ENCODE measurements around the gene CLDN9. TPM values are rescaled to one million over a fixed set of nuclear protein-coding genes. Genes with fewer than 3 reads are reported as not detected.

The CLDN9 gene
- polyA plus RNA-seq, 2 of the 4 experiments (the other 2 are of a cell fraction), result 0.03 to 0.06 TPM

- DNase-seq (ENCODE audit: low read depth in 1 of 2, low spot score in 1 of 2) (no peak), FAIRE-seq (no peak), ATAC-seq (no peak)
- Histone ChIP-seq H3K4me1 (peaks cover 10% of the 10 kb centered on the region), H3K4me2 (no peak overlapping the region), H3K4me3 (no peak overlapping the region), H3K27ac (no peak overlapping the region), H3K9me3 (no peaks in the 10 kb centered on the region)
- WGBS (ENCODE audit: missing lambda C conversion rate), result 81% methylated on average over 19 of the region's 19 CpGs
- POLR2A ChIA-PET, result no interaction called here
- CTCF ChIA-PET, result interaction anchor here (1.3 to 12.4 kb wide), 4 partner anchors 25 to 73 kb away, joined by 3 to 186 read pairs (median 6); partner anchors contain the start of gene ZNF213
- TF ChIP-seq HOXB13 (CRISPR knock-in tag; IDR thresholded peaks at IDR 0.05; ENCODE audit: low read depth) (no peak), MAZ (IDR thresholded peaks at IDR 0.05; ENCODE audit: borderline replicate concordance, low read depth, low read length) (no peak), TP53 (CRISPR knock-in tag; IDR thresholded peaks at IDR 0.05) (no peak), RCOR1 (IDR thresholded peaks at IDR 0.05; ENCODE audit: low read depth, low read length) (no peak), CHD2 (IDR thresholded peaks at IDR 0.05; ENCODE audit: low read length, partially characterized antibody) (no peak), TFCP2L1 (CRISPR knock-in tag; IDR thresholded peaks at IDR 0.05) (no peak), RFX5 (IDR thresholded peaks at IDR 0.05) (no peak), MAFK (IDR thresholded peaks at IDR 0.05; ENCODE audit: partially characterized antibody) (no peak), CEBPB (IDR thresholded peaks at IDR 0.05) (no peak), CHD4 (IDR thresholded peaks at IDR 0.05; ENCODE audit: borderline replicate concordance) (no peak), PBX3 (IDR thresholded peaks at IDR 0.05) (no peak), HOXA7 (CRISPR knock-in tag; IDR thresholded peaks at IDR 0.05) (no peak), ZC3H11A (IDR thresholded peaks at IDR 0.05) (no peak)
- TF ChIP-seq, protein P1, sequence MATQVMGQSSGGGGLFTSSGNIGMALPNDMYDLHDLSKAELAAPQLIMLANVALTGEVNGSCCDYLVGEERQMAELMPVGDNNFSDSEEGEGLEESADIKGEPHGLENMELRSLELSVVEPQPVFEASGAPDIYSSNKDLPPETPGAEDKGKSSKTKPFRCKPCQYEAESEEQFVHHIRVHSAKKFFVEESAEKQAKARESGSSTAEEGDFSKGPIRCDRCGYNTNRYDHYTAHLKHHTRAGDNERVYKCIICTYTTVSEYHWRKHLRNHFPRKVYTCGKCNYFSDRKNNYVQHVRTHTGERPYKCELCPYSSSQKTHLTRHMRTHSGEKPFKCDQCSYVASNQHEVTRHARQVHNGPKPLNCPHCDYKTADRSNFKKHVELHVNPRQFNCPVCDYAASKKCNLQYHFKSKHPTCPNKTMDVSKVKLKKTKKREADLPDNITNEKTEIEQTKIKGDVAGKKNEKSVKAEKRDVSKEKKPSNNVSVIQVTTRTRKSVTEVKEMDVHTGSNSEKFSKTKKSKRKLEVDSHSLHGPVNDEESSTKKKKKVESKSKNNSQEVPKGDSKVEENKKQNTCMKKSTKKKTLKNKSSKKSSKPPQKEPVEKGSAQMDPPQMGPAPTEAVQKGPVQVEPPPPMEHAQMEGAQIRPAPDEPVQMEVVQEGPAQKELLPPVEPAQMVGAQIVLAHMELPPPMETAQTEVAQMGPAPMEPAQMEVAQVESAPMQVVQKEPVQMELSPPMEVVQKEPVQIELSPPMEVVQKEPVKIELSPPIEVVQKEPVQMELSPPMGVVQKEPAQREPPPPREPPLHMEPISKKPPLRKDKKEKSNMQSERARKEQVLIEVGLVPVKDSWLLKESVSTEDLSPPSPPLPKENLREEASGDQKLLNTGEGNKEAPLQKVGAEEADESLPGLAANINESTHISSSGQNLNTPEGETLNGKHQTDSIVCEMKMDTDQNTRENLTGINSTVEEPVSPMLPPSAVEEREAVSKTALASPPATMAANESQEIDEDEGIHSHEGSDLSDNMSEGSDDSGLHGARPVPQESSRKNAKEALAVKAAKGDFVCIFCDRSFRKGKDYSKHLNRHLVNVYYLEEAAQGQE (IDR thresholded peaks at IDR 0.05), result no peak
Observed at GRCh38 chr16:3056336-3057180, 43.8 kb downstream of the CLDN9 start.

DNA sequence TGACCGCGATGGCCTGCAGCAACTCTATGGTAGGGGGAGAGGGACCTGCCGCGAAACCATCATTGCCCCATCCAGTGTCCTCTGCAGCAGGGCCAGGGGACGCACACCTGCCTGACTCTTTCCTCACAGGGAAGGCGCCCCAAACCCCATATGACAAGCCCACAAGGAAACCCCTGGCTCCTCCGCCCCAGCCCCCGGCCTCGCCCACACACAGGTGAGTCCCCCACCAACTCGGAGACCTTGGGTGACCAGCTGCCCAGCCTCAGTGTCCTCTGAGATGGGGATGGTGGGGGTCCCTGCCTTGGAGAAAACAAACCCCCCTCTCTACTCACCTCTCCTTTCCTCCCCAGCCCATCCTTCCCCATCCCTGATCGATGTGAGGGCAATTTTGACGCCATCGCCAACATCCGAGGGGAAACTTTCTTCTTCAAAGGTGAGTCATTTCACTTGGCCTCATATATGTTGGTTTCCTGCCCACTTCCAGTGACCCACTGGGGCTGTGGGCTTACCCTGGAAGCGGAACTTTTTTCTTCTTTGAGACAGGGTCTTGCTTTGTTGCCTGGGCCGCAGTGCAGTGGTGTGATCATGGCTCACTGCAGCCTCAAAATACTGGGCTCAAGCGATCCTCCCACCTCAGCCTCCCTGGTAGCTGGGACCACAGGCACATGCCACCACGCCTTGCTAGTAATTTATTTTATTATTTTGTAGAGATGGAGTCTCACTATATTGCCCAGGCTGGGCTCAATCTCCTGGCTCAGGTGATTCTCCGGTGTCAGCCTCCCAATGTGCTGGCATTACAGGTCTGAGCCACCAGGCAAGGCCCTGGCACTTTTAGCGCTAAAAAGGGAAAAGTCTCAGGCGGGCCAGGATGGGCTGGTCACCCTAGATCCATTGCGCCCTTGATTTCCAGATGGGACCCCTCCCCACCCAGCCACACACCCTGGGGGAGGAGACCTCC is 44.7 kb downstream of the CLDN9 start:
- 94% methylated on average over 22 of the region's 22 CpGs for WGBS (ENCODE audit: missing lambda C conversion rate)
- POLR2A ChIA-PET, result interaction anchor here (1.6 kb wide), 1 partner anchor 21 kb away, joined by 3 read pairs; no protein-coding TSS in a partner anchor
- TF ChIP-seq USF2 (IDR thresholded peaks at IDR 0.05) (no peak), KDM1A (IDR thresholded peaks at IDR 0.05; ENCODE audit: low read depth) (no peak), MAFK (IDR thresholded peaks at IDR 0.05; ENCODE audit: partially characterized antibody) (no peak), HDAC2 (IDR thresholded peaks at IDR 0.05) (no peak), CHD4 (IDR thresholded peaks at IDR 0.05; ENCODE audit: borderline replicate concordance) (no peak), FOXS1 (CRISPR knock-in tag; IDR thresholded peaks at IDR 0.05) (no peak), HEYL (CRISPR knock-in tag; IDR thresholded peaks at IDR 0.05) (no peak), EHF (CRISPR knock-in tag; IDR thresholded peaks at IDR 0.05) (no peak), CEBPB (IDR thresholded peaks at IDR 0.05) (no peak), ZFP36 (IDR thresholded peaks at IDR 0.05; ENCODE audit: borderline replicate concordance, partially characterized antibody) (no peak), FOSL2 (IDR thresholded peaks at IDR 0.05) (no peak), FOSL2 (CRISPR knock-in tag; IDR thresholded peaks at IDR 0.05) (no peak), RARB (CRISPR knock-in tag; IDR thresholded peaks at IDR 0.05) (no peak), GATA3 (IDR thresholded peaks at IDR 0.05; ENCODE audit: borderline replicate concordance) (no peak), PBX3 (IDR thresholded peaks at IDR 0.05) (no peak), NFE2L2 (conservative IDR thresholded peaks at IDR 0.05; ENCODE audit: low read length) (no peak)
- TF ChIP-seq, protein P2, sequence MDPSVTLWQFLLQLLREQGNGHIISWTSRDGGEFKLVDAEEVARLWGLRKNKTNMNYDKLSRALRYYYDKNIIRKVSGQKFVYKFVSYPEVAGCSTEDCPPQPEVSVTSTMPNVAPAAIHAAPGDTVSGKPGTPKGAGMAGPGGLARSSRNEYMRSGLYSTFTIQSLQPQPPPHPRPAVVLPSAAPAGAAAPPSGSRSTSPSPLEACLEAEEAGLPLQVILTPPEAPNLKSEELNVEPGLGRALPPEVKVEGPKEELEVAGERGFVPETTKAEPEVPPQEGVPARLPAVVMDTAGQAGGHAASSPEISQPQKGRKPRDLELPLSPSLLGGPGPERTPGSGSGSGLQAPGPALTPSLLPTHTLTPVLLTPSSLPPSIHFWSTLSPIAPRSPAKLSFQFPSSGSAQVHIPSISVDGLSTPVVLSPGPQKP (IDR thresholded peaks at IDR 0.05; ENCODE audit: low read depth, low read length), result no peak

More for the DNA sequence above, 44.7 kb downstream of the CLDN9 start:
- Histone ChIP-seq H3K4me2 (peak overlapping the region; percentile 92), H3K4me3 (no peak overlapping the region), H3K27ac (no peak overlapping the region; a peak in 1 of 6 replicates), H3K4me1 (peaks cover 10% of the 10 kb centered on the region), H3K9me3 (no peaks in the 10 kb centered on the region)
- DNase-seq (ENCODE audit: low read depth in 1 of 2, low spot score in 1 of 2), result no peak
- ATAC-seq, result no peak
- CTCF ChIA-PET, result interaction anchor here (0.6 to 12.4 kb wide), 21 partner anchors 8 to 762 kb away, joined by 3 to 186 read pairs (median 15); partner anchors contain the start of genes MMP25, ZNF205, ZNF213 and ZSCAN10
- no peak for FAIRE-seq

Data from A549 (cell line).